Tibial artery (tissue), 4 donors: ENCODE results near the gene FGF12.

Experiments used
- DNase-seq, 2 donors: peaks; one replicate each; pipeline ENCODE4 v3.0.0-alpha.2; 2019
- H3K27ac ChIP-seq, 2 donors: fragments of 200-600 bp; sonication (generic) in 1 of 2; 1 replicate in 1 of 2; 2 replicates in 1 of 2; pipeline ENCODE4 v1.5.1; 2018 to 2019; ENCODE audit warnings: mild to moderate bottlenecking in 1 of 2
- H3K27me3 ChIP-seq, 2 donors: fragments of 200-600 bp; sonication (generic) in 1 of 2; one replicate each; pipeline versions ENCODE4 v1.5.1 to v1.6.0; 2016 to 2019
- H3K36me3 ChIP-seq, 3 donors: fragments of 200-600 bp; sonication (generic) in 2 of 3; one replicate each; pipeline ENCODE4 v1.5.1; 2016 to 2019; ENCODE audit warnings: mild to moderate bottlenecking in 2 of 3
- H3K4me1 ChIP-seq, 4 donors: fragments of 200-600 bp; sonication (generic) in 2 of 4; 1 replicate in 3 of 4; 2 replicates in 1 of 4; pipeline ENCODE4 v1.5.1; 2016 to 2019
- H3K4me3 ChIP-seq, 2 donors: fragments of 200-600 bp; sonication (generic) in 1 of 2; 1 replicate in 1 of 2; 2 replicates in 1 of 2; pipeline ENCODE4 v1.5.1; 2018 to 2019; ENCODE audit warnings: mild to moderate bottlenecking in 2 of 2
- H3K9me3 ChIP-seq, 3 donors: fragments of 200-600 bp; sonication (generic) in 1 of 3; one replicate each; pipeline ENCODE4 v1.5.1; 2016 to 2019
- CTCF ChIP-seq, 2 experiments: fragments of 200-600 bp in 1 of 2; fragments of 450-650 bp in 1 of 2; IDR thresholded peaks; one replicate each; pipeline ENCODE4 v1.5.1; 2017 to 2019; ENCODE audit warnings: antibody characterized with exemption in 2 of 2, mild to moderate bottlenecking in 1 of 2, moderate library complexity in 1 of 2
- intact Hi-C: fragments of 100-400 bp; cut with DNase I; formaldehyde crosslinking; loops from one replicate; pipeline ENCODE4 v1.15.0; 2023; ENCODE audit warnings: low total_unique reads

The FGF12 gene

GRCh38 chr3:192422321-192422996 lies 304.9 kb downstream of the FGF12 start:
- intact Hi-C loops: no loop called here
- H3K4me1 ChIP-seq: no peaks in the 10 kb centered on the region

GRCh38 chr3:192419312-192419711 lies 308.0 kb downstream of the FGF12 start:
- intact Hi-C loops: no loop called here
- no peaks in the 10 kb centered on the region for H3K4me1 ChIP-seq
- no peak for TF ChIP-seq CTCF (IDR thresholded peaks at IDR 0.05)
- no peak overlapping the region for H3K4me3 ChIP-seq
- DNase-seq: no peak
- no peaks in the 10 kb centered on the region for H3K27me3 ChIP-seq
- no peaks in the 10 kb centered on the region for H3K36me3 ChIP-seq
- H3K9me3 ChIP-seq: no peaks in the 10 kb centered on the region
- no peak overlapping the region for H3K27ac ChIP-seq

More at GRCh38 chr3:192422321-192422996, 304.9 kb downstream of the FGF12 start:
- Histone ChIP-seq H3K27me3 (no peaks in the 10 kb centered on the region), H3K4me3 (no peak overlapping the region), H3K27ac (no peak overlapping the region), H3K36me3 (no peaks in the 10 kb centered on the region), H3K9me3 (no peaks in the 10 kb centered on the region)
- no peak for TF ChIP-seq CTCF (IDR thresholded peaks at IDR 0.05)
- DNase-seq: no peak

GRCh38 chr3:192417559-192418055 lies 309.7 kb downstream of the FGF12 start:
- no peaks in the 10 kb centered on the region for H3K9me3 ChIP-seq
- intact Hi-C loops: no loop called here
- no peaks in the 10 kb centered on the region for H3K4me1 ChIP-seq
- H3K27ac ChIP-seq: no peak overlapping the region
- no peaks in the 10 kb centered on the region for H3K36me3 ChIP-seq
- H3K4me3 ChIP-seq: no peak overlapping the region
- no peaks in the 10 kb centered on the region for H3K27me3 ChIP-seq
- no peak for DNase-seq
- TF ChIP-seq CTCF (IDR thresholded peaks at IDR 0.05): no peak

GRCh38 chr3:192417017-192417416 lies 310.3 kb downstream of the FGF12 start:
- intact Hi-C loops: no loop called here
- no peak for DNase-seq
- Histone ChIP-seq H3K36me3 (no peaks in the 10 kb centered on the region), H3K4me3 (no peak overlapping the region), H3K27ac (no peak overlapping the region), H3K27me3 (no peaks in the 10 kb centered on the region), H3K4me1 (no peaks in the 10 kb centered on the region), H3K9me3 (no peaks in the 10 kb centered on the region)
- TF ChIP-seq CTCF (IDR thresholded peaks at IDR 0.05): no peak

- peaks cover 0 to 23% of the 10 kb centered on the region in 2 donors for H3K27me3 ChIP-seq
- TF ChIP-seq CTCF (IDR thresholded peaks at IDR 0.05): no peak
- intact Hi-C loops: no loop called here
- H3K4me3 ChIP-seq: no peak overlapping the region
- no peak for DNase-seq
- H3K36me3 ChIP-seq: no peaks in the 10 kb centered on the region
- no peaks in the 10 kb centered on the region for H3K9me3 ChIP-seq
- H3K4me1 ChIP-seq: peaks cover 0 to 19% (median 10%) of the 10 kb centered on the region in 4 donors
- H3K27ac ChIP-seq: no peak overlapping the region
Measured at GRCh38 chr3:192413461-192413860, 313.9 kb downstream of the FGF12 start.

GRCh38 chr3:192410684-192410960 lies 316.7 kb downstream of the FGF12 start:
- intact Hi-C loops: no loop called here
- H3K9me3 ChIP-seq: no peaks in the 10 kb centered on the region
- H3K27ac ChIP-seq: no peak overlapping the region
- TF ChIP-seq CTCF (IDR thresholded peaks at IDR 0.05): no peak
- H3K4me3 ChIP-seq: no peak overlapping the region
- H3K4me1 ChIP-seq: peaks cover 0 to 27% (median 14%) of the 10 kb centered on the region in 4 donors
- peaks cover 0 to 32% of the 10 kb centered on the region in 2 donors for H3K27me3 ChIP-seq
- H3K36me3 ChIP-seq: no peaks in the 10 kb centered on the region
- no peak for DNase-seq
